ENCODE data around the gene DCANP1.

- no peak for TF ChIP-seq CTCF (IDR thresholded peaks at IDR 0.05)
- no peak for TF ChIP-seq POLR2A (IDR thresholded peaks at IDR 0.05)
Observed at GRCh38 chr5:135477613-135478066, 30.5 kb upstream of the DCANP1 start.

Data from testis (tissue), 2 donors.